Activated naive CD8-positive, alpha-beta T cell (primary cell): Measurements from ENCODE around the gene DCC.

Source experiments
- H3K27ac Mint-ChIP-seq: one replicate; pipeline ENCODE4 v1.8.0; 2021; ENCODE audit warnings: mixed read lengths
- H3K27me3 Mint-ChIP-seq: one replicate; pipeline ENCODE4 v1.8.0; 2021; ENCODE audit warnings: mixed read lengths
- H3K36me3 Mint-ChIP-seq: one replicate; pipeline ENCODE4 v1.8.0; 2021; ENCODE audit warnings: mixed read lengths
- H3K4me1 Mint-ChIP-seq: one replicate; pipeline ENCODE4 v1.8.0; 2021; ENCODE audit warnings: low read depth, mixed read lengths
- H3K4me3 Mint-ChIP-seq: one replicate; pipeline ENCODE4 v1.8.0; 2021; ENCODE audit warnings: mild to moderate bottlenecking, mixed read lengths
- H3K9me3 Mint-ChIP-seq: one replicate; pipeline ENCODE4 v1.8.0; 2021; ENCODE audit warnings: low read depth, mixed read lengths

DCC gene

DNA sequence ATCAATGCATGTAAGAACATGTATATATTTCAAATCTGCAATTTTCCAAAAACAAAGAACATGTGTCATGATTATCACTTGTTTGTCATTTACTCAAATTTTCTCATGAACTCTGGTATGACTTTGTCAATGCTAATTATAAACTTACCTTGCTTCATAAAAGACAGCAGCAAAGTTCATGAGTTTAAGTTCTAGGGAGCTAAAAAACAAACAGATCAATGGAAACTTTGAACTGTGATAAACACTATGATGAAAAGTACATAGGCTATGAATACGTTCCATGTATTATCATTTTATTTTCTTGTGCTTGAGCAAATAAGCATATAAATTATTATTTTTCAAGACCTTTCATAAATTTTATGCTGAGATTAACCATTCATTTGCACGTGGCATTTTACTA lies 943.7 kb downstream of the DCC start:
- H3K4me3 Mint-ChIP-seq: no peak overlapping the region
- no peaks in the 10 kb centered on the region for H3K4me1 Mint-ChIP-seq
- peaks cover 10% of the 10 kb centered on the region for H3K9me3 Mint-ChIP-seq
- H3K36me3 Mint-ChIP-seq: no peaks in the 10 kb centered on the region
- no peak overlapping the region for H3K27ac Mint-ChIP-seq
- no peaks in the 10 kb centered on the region for H3K27me3 Mint-ChIP-seq

DNA sequence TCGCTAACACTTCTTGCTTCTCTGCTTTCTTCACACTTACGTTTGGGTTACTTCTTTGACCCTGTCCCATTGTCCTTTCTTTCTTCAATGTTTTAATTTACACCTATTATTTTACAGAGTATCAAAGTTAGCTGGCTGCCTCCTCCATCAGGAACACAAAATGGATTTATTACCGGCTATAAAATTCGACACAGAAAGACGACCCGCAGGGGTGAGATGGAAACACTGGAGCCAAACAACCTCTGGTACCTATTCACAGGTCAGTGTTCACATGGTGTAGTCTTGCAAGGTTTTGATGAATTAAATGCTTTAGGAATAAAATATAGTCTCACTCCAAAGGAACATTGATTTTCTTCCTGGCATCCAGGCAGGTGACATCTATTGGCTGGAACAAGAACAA lies 965.5 kb downstream of the DCC start:
- H3K9me3 Mint-ChIP-seq: peaks cover 8% of the 10 kb centered on the region
- H3K4me1 Mint-ChIP-seq: no peaks in the 10 kb centered on the region
- no peak overlapping the region for H3K27ac Mint-ChIP-seq
- no peak overlapping the region for H3K4me3 Mint-ChIP-seq
- no peaks in the 10 kb centered on the region for H3K27me3 Mint-ChIP-seq
- H3K36me3 Mint-ChIP-seq: no peaks in the 10 kb centered on the region

- H3K4me1 Mint-ChIP-seq: no peaks in the 10 kb centered on the region
- H3K4me3 Mint-ChIP-seq: no peak overlapping the region
- no peaks in the 10 kb centered on the region for H3K36me3 Mint-ChIP-seq
- peaks cover 16% of the 10 kb centered on the region for H3K9me3 Mint-ChIP-seq
- no peak overlapping the region for H3K27ac Mint-ChIP-seq
- no peaks in the 10 kb centered on the region for H3K27me3 Mint-ChIP-seq
These were observed 979.6 kb downstream of the DCC start for GRCh38 chr18:53319628-53320027.

GRCh38 chr18:53322163-53322562 lies 982.2 kb downstream of the DCC start:
- H3K4me1 Mint-ChIP-seq: no peaks in the 10 kb centered on the region
- H3K27me3 Mint-ChIP-seq: no peaks in the 10 kb centered on the region
- peaks cover 16% of the 10 kb centered on the region for H3K9me3 Mint-ChIP-seq
- H3K27ac Mint-ChIP-seq: no peak overlapping the region
- H3K36me3 Mint-ChIP-seq: no peaks in the 10 kb centered on the region
- no peak overlapping the region for H3K4me3 Mint-ChIP-seq

- Mint-ChIP-seq H3K27ac (no peak overlapping the region), H3K9me3 (peaks cover 6% of the 10 kb centered on the region), H3K4me3 (no peak overlapping the region), H3K27me3 (no peaks in the 10 kb centered on the region), H3K4me1 (no peaks in the 10 kb centered on the region), H3K36me3 (no peaks in the 10 kb centered on the region)
These were observed 984.4 kb downstream of the DCC start for GRCh38 chr18:53324353-53324752.

- H3K4me3 Mint-ChIP-seq: no peak overlapping the region
- no peak overlapping the region for H3K27ac Mint-ChIP-seq
- no peaks in the 10 kb centered on the region for H3K36me3 Mint-ChIP-seq
- H3K9me3 Mint-ChIP-seq: peaks cover 5% of the 10 kb centered on the region
- H3K27me3 Mint-ChIP-seq: no peaks in the 10 kb centered on the region
- no peaks in the 10 kb centered on the region for H3K4me1 Mint-ChIP-seq
These were observed 1020.8 kb downstream of the DCC start for GRCh38 chr18:53360501-53361443.

DNA sequence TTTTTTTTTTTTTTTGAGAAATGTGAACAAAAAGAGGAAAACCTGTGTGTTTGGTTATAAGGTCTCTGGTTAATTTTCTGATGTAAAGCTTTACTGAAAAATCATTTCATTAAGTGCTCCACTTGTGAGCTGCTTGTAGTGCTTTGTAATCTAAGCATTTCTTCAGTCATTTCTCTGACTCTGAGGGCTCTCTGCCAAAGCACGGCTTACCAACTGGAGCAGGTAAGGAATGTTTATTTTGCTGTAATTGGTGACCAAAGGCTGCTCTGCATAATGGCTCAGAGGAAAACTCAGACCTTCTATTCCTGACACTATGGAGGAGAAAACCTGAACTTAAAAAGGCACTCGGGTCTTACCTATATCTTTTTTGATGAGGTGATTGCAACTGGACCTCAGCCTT lies 1035.6 kb downstream of the DCC start:
- H3K27ac Mint-ChIP-seq: no peak overlapping the region

GRCh38 chr18:53380063-53380639 lies 1040.2 kb downstream of the DCC start:
- H3K27me3 Mint-ChIP-seq: no peaks in the 10 kb centered on the region
- H3K4me3 Mint-ChIP-seq: no peak overlapping the region
- no peaks in the 10 kb centered on the region for H3K36me3 Mint-ChIP-seq
- H3K4me1 Mint-ChIP-seq: no peaks in the 10 kb centered on the region
- no peaks in the 10 kb centered on the region for H3K9me3 Mint-ChIP-seq
- no peak overlapping the region for H3K27ac Mint-ChIP-seq

More for the DNA sequence above, 1035.6 kb downstream of the DCC start:
- H3K4me3 Mint-ChIP-seq: no peak overlapping the region
- no peaks in the 10 kb centered on the region for H3K27me3 Mint-ChIP-seq
- H3K9me3 Mint-ChIP-seq: no peaks in the 10 kb centered on the region
- H3K4me1 Mint-ChIP-seq: no peaks in the 10 kb centered on the region
- H3K36me3 Mint-ChIP-seq: no peaks in the 10 kb centered on the region

DNA sequence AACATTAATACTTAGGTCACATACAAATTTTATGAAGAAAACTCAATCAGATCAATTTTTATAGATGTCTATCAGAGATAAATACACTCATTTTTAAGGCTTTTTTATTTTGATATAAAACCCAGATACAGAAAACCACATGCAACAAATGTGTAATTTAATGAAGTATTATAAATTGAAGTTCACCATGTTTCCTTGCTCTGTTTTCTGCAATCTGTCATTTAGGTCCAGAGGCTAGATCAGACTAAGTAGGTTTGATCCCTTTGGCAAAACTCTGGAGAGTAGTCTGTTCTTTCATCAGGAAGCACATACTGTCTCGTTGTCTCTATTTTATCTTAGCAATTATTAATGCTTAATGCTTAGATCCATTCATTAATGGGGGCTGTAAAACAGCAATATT lies 1042.9 kb downstream of the DCC start:
- H3K27me3 Mint-ChIP-seq: no peaks in the 10 kb centered on the region
- H3K27ac Mint-ChIP-seq: no peak overlapping the region
- H3K4me1 Mint-ChIP-seq: no peaks in the 10 kb centered on the region
- H3K4me3 Mint-ChIP-seq: no peak overlapping the region
- H3K9me3 Mint-ChIP-seq: no peaks in the 10 kb centered on the region
- H3K36me3 Mint-ChIP-seq: no peaks in the 10 kb centered on the region

GRCh38 chr18:53385889-53386288 lies 1045.9 kb downstream of the DCC start:
- H3K4me1 Mint-ChIP-seq: no peaks in the 10 kb centered on the region
- no peak overlapping the region for H3K27ac Mint-ChIP-seq
- no peak overlapping the region for H3K4me3 Mint-ChIP-seq
- H3K9me3 Mint-ChIP-seq: no peaks in the 10 kb centered on the region
- H3K36me3 Mint-ChIP-seq: no peaks in the 10 kb centered on the region
- no peaks in the 10 kb centered on the region for H3K27me3 Mint-ChIP-seq

GRCh38 chr18:53387581-53387980 lies 1047.6 kb downstream of the DCC start:
- no peaks in the 10 kb centered on the region for H3K4me1 Mint-ChIP-seq
- H3K36me3 Mint-ChIP-seq: no peaks in the 10 kb centered on the region
- no peaks in the 10 kb centered on the region for H3K27me3 Mint-ChIP-seq
- H3K9me3 Mint-ChIP-seq: no peaks in the 10 kb centered on the region
- H3K4me3 Mint-ChIP-seq: no peak overlapping the region
- no peak overlapping the region for H3K27ac Mint-ChIP-seq

DNA sequence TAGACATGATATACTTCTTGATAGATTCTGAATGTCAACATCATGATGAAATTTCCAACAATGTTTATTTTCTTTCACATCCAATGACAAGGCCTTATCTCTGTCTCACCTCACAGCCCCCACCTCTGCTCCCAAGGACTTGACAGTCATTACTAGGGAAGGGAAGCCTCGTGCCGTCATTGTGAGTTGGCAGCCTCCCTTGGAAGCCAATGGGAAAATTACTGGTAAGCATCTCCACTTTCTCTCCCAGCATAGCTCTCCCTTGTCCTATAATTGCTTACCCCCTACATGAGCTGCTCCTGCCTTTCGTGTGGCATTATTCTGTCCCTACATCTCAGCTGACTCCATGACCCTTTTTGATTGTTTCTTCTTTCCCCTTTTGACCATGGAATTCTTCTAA lies 1062.7 kb downstream of the DCC start:
- H3K36me3 Mint-ChIP-seq: no peaks in the 10 kb centered on the region
- no peaks in the 10 kb centered on the region for H3K4me1 Mint-ChIP-seq
- H3K9me3 Mint-ChIP-seq: no peaks in the 10 kb centered on the region
- H3K27me3 Mint-ChIP-seq: no peaks in the 10 kb centered on the region
- H3K4me3 Mint-ChIP-seq: no peak overlapping the region
- no peak overlapping the region for H3K27ac Mint-ChIP-seq

- no peaks in the 10 kb centered on the region for H3K4me1 Mint-ChIP-seq
- no peak overlapping the region for H3K27ac Mint-ChIP-seq
- no peaks in the 10 kb centered on the region for H3K36me3 Mint-ChIP-seq
- no peaks in the 10 kb centered on the region for H3K9me3 Mint-ChIP-seq
- H3K4me3 Mint-ChIP-seq: no peak overlapping the region
- H3K27me3 Mint-ChIP-seq: no peaks in the 10 kb centered on the region
These were observed 1068.3 kb downstream of the DCC start for GRCh38 chr18:53408271-53408670.

GRCh38 chr18:53411511-53411910 lies 1071.5 kb downstream of the DCC start:
- Mint-ChIP-seq H3K4me1 (no peaks in the 10 kb centered on the region), H3K36me3 (no peaks in the 10 kb centered on the region), H3K9me3 (no peaks in the 10 kb centered on the region), H3K27ac (no peak overlapping the region), H3K4me3 (no peak overlapping the region), H3K27me3 (no peaks in the 10 kb centered on the region)

GRCh38 chr18:53417003-53417402 lies 1077.0 kb downstream of the DCC start:
- Mint-ChIP-seq H3K4me1 (no peaks in the 10 kb centered on the region), H3K27me3 (no peaks in the 10 kb centered on the region), H3K9me3 (no peaks in the 10 kb centered on the region), H3K36me3 (no peaks in the 10 kb centered on the region), H3K27ac (no peak overlapping the region), H3K4me3 (no peak overlapping the region)

DNA sequence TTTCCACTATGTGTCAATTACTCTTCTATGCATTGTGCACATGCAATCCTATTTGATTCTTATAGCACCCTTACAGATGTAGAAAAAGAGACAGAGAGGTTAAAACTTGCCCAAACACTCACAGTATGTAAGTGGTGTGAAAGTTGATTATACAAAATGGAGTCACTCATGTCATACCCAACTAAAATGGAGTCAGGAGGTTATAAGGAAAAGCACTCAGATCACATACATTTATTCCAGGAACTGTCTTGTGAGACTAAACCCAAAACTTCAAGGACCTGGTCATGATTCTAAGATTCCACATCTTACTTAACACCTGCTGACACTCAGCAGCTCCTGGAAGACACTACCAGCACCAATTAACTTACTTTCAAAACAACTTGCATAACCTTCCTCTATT lies 1081.9 kb downstream of the DCC start:
- Mint-ChIP-seq H3K27ac (no peak overlapping the region), H3K4me1 (no peaks in the 10 kb centered on the region), H3K36me3 (no peaks in the 10 kb centered on the region), H3K4me3 (no peak overlapping the region), H3K9me3 (peaks cover 3% of the 10 kb centered on the region), H3K27me3 (no peaks in the 10 kb centered on the region)
